ENCODE data around the gene HYLS1. TPM values are rescaled to one million over a fixed set of nuclear protein-coding genes. Genes with fewer than 3 reads are reported as not detected.

The HYLS1 gene
- total RNA-seq, 6 experiments from 2014 or later: 5.7 to 13.5 (median 12.7) TPM

GRCh38 chr11:125922156-125922555 is 34.7 kb downstream of the HYLS1 start:
- Mint-ChIP-seq H3K9me3 (no peaks in the 10 kb centered on the region), H3K4me3 (no peak overlapping the region), H3K4me1 (ENCODE audit: low read depth) (no peaks in the 10 kb centered on the region), H3K27me3 (ENCODE audit: insufficient read depth) (peaks cover 49% of the 10 kb centered on the region), H3K27ac (no peak overlapping the region), H3K36me3 (ENCODE audit: low read depth) (no peaks in the 10 kb centered on the region)
- no peak for TF ChIP-seq CTCF (IDR thresholded peaks at IDR 0.05)
- no peak for DNase-seq

- no peak overlapping the region for H3K4me3 Mint-ChIP-seq
- DNase-seq: peak; percentile 44
- peak; percentile 84 for TF ChIP-seq CTCF (IDR thresholded peaks at IDR 0.05)
- peaks cover 46% of the 10 kb centered on the region for H3K27me3 Mint-ChIP-seq (ENCODE audit: insufficient read depth)
- H3K27ac Mint-ChIP-seq: no peak overlapping the region
- H3K36me3 Mint-ChIP-seq (ENCODE audit: low read depth): no peaks in the 10 kb centered on the region
- no peaks in the 10 kb centered on the region for H3K4me1 Mint-ChIP-seq (ENCODE audit: low read depth)
- H3K9me3 Mint-ChIP-seq: no peaks in the 10 kb centered on the region
Observed at GRCh38 chr11:125923012-125923579, 35.6 kb downstream of the HYLS1 start.

- no peaks in the 10 kb centered on the region for H3K36me3 Mint-ChIP-seq (ENCODE audit: low read depth)
- DNase-seq: no peak
- no peak overlapping the region for H3K27ac Mint-ChIP-seq
- no peak overlapping the region for H3K4me3 Mint-ChIP-seq
- H3K27me3 Mint-ChIP-seq (ENCODE audit: insufficient read depth): peaks cover 40% of the 10 kb centered on the region
- H3K4me1 Mint-ChIP-seq (ENCODE audit: low read depth): no peaks in the 10 kb centered on the region
- no peaks in the 10 kb centered on the region for H3K9me3 Mint-ChIP-seq
- TF ChIP-seq CTCF (IDR thresholded peaks at IDR 0.05): no peak
Observed at GRCh38 chr11:125923633-125924032, 36.2 kb downstream of the HYLS1 start.

GRCh38 chr11:125924384-125925007 is 37.0 kb downstream of the HYLS1 start:
- TF ChIP-seq CTCF (IDR thresholded peaks at IDR 0.05): no peak
- Mint-ChIP-seq H3K9me3 (no peaks in the 10 kb centered on the region), H3K36me3 (ENCODE audit: low read depth) (no peaks in the 10 kb centered on the region), H3K27ac (no peak overlapping the region), H3K27me3 (ENCODE audit: insufficient read depth) (peaks cover 38% of the 10 kb centered on the region), H3K4me1 (ENCODE audit: low read depth) (no peaks in the 10 kb centered on the region), H3K4me3 (no peak overlapping the region)
- DNase-seq: no peak

- DNase-seq: no peak
Observed at GRCh38 chr11:125925247-125925740, 37.8 kb downstream of the HYLS1 start.

More at GRCh38 chr11:125925247-125925740, 37.8 kb downstream of the HYLS1 start:
- H3K36me3 Mint-ChIP-seq (ENCODE audit: low read depth): no peaks in the 10 kb centered on the region
- TF ChIP-seq CTCF (IDR thresholded peaks at IDR 0.05): no peak
- H3K27me3 Mint-ChIP-seq (ENCODE audit: insufficient read depth): peaks cover 30% of the 10 kb centered on the region
- no peak overlapping the region for H3K27ac Mint-ChIP-seq
- H3K4me1 Mint-ChIP-seq (ENCODE audit: low read depth): no peaks in the 10 kb centered on the region
- H3K9me3 Mint-ChIP-seq: no peaks in the 10 kb centered on the region
- no peak overlapping the region for H3K4me3 Mint-ChIP-seq

Measured in HFFc6 (cell line).